Endothelial cell of umbilical vein (primary cell): ENCODE data around the gene CENPL. TPM values are rescaled to one million over a fixed set of nuclear protein-coding genes. Genes with fewer than 3 reads are reported as not detected.

Experiments used
- BruUV-seq: library from RNA; stranded (reverse); fragments of 400-500 nt; replicated peaks from 2 replicates; lab custom pipeline; 2021; lab: Mats Ljungman, UMichigan
- CTCF ChIA-PET: fragments of 300-600, 350-600 bp; sonication (Branson Sonifier 250); formaldehyde crosslinking; loops from one replicate; lab custom pipeline; 2021; ENCODE audit warnings: antibody characterized with exemption, inconsistent platforms; lab: Charles Lee
- POLR2A ChIA-PET: fragments of 300-600, 350-600 bp; sonication (Branson Sonifier 250); formaldehyde crosslinking; loops from one replicate; lab custom pipeline; 2021; ENCODE audit warnings: antibody characterized with exemption, inconsistent platforms; lab: Charles Lee
- DNase-seq: peaks from one replicate; pipeline ENCODE4 v3.0.0-alpha.2; 2011; ENCODE audit warnings: low read depth, low spot score
- FAIRE-seq: peaks from 2 replicates; lab custom pipeline; 2011; peaks lifted over from hg19 to GRCh38; lab: Jason Lieb, UNC
- H2AFZ ChIP-seq: 2 replicates; pipeline ENCODE4 v1.6.0; 2012; ENCODE audit warnings: low read depth, low read length, control low read depth, inconsistent platforms
- H3K27ac ChIP-seq: 2 replicates; pipeline ENCODE4 v1.5.1; 2011; ENCODE audit warnings: low read depth, mild to moderate bottlenecking, control low read depth, low read length, moderate library complexity; ENCODE audit not compliant: insufficient read depth
- H3K27me3 ChIP-seq, 2 experiments: 2 replicates each; pipeline versions ENCODE4 v1.6.0 to v1.6.1; 2011; ENCODE audit warnings: low read length in 2 of 2, mixed read lengths in 1 of 2; ENCODE audit not compliant: control insufficient read depth in 2 of 2, insufficient read depth in 2 of 2
- H3K36me3 ChIP-seq, 2 experiments: 2 replicates in 1 of 2; 3 replicates in 1 of 2; pipeline ENCODE4 v1.5.1; 2011; ENCODE audit warnings: low read length in 2 of 2, mild to moderate bottlenecking in 1 of 2, moderate library complexity in 1 of 2; ENCODE audit not compliant: control insufficient read depth in 2 of 2, insufficient read depth in 2 of 2; ENCODE audit errors: extremely low read depth in 1 of 2
- H3K4me1 ChIP-seq: 3 replicates; pipeline ENCODE4 v1.5.1; 2011; ENCODE audit warnings: mild to moderate bottlenecking, low read length; ENCODE audit not compliant: control insufficient read depth, insufficient read depth; ENCODE audit errors: extremely low read depth
- H3K4me2 ChIP-seq: 2 replicates; pipeline ENCODE4 v1.6.1; 2011; ENCODE audit warnings: low read length, control low read depth, mixed read lengths; ENCODE audit not compliant: insufficient read depth
- H3K4me3 ChIP-seq, 3 experiments: fragments of 200-600 bp in 1 of 3; sonication (generic), shearing (Covaris generic) in 1 of 3; replicated peaks in 1 of 3; 2 replicates each; pipeline ENCODE4 v1.5.1; 2011 to 2016; ENCODE audit warnings: control low read depth in 3 of 3, low read length in 3 of 3, mild to moderate bottlenecking in 2 of 3, inconsistent platforms in 1 of 3, low read depth in 1 of 3, moderate library complexity in 1 of 3; ENCODE audit not compliant: insufficient read depth in 1 of 3
- H3K79me2 ChIP-seq: 2 replicates; pipeline ENCODE4 v1.6.0; 2012; ENCODE audit warnings: low read length, inconsistent platforms; ENCODE audit not compliant: control insufficient read depth, insufficient read depth
- H3K9ac ChIP-seq: replicated peaks from 2 replicates; pipeline ENCODE3; 2011; ENCODE audit warnings: low read length, control low read depth; ENCODE audit not compliant: insufficient read depth; ENCODE audit errors: extremely low read depth
- H3K9me1 ChIP-seq: replicated peaks from 3 replicates; pipeline ENCODE4 v1.6.0; 2011; ENCODE audit warnings: mild to moderate bottlenecking, low read length; ENCODE audit not compliant: control insufficient read depth, insufficient read depth; ENCODE audit errors: extremely low read depth
- H3K9me3 ChIP-seq: replicated peaks from 2 replicates; pipeline ENCODE4 v1.5.1; 2012; ENCODE audit warnings: low read length, inconsistent platforms; ENCODE audit not compliant: control insufficient read depth, insufficient read depth
- H4K20me1 ChIP-seq: replicated peaks from 2 replicates; pipeline ENCODE3; 2011; ENCODE audit warnings: mild to moderate bottlenecking, low read length; ENCODE audit not compliant: control insufficient read depth, insufficient read depth; ENCODE audit errors: extremely low read depth
- EZH2 ChIP-seq: IDR thresholded peaks from 2 replicates; pipeline ENCODE4 v1.6.1; 2012; ENCODE audit warnings: borderline replicate concordance, low read depth, mild to moderate bottlenecking, moderate library complexity, low read length, inconsistent platforms; ENCODE audit not compliant: severe bottlenecking
- JUN ChIP-seq: IDR thresholded peaks from 2 replicates; pipeline ENCODE4 v1.6.1; 2011; ENCODE audit warnings: borderline replicate concordance, low read depth; ENCODE audit not compliant: insufficient read length, insufficient read depth
- MYC ChIP-seq: IDR thresholded peaks from one replicate; pipeline ENCODE4 v1.6.1; 2011; ENCODE audit warnings: mild to moderate bottlenecking, low read depth, low read length
- POLR2A ChIP-seq: IDR thresholded peaks from 2 replicates; pipeline ENCODE4 v1.6.1; 2012; ENCODE audit warnings: low read depth, mild to moderate bottlenecking, control low read depth, low read length
- dilution Hi-C: fragments of 300-500 bp; cut with MboI; formaldehyde crosslinking; loops from one replicate; pipeline ENCODE4 v1.15.0; 2019; ENCODE audit warnings: low sequenced_read_pairs; ENCODE audit not compliant: extremely low pct_ligation_motif_present
- intact Hi-C: fragments of 100-400 bp; cut with micrococcal nuclease; formaldehyde crosslinking; loops from one replicate; pipeline ENCODE4 v1.10.0; 2022
- polyA plus RNA-seq, 4 experiments: library from polyadenylated mRNA; depleted of rRNA in 3 of 4; stranded (reverse) in 3 of 4; unstranded in 1 of 4; fragments of >200 nt; gene quantifications; 2 replicates each; pipeline versions ENCODE4 v1.2.1 to v1.2.3, GENCODE V29; 2011 to 2012; ENCODE audit warnings: missing spikeins in 1 of 4
- total RNA-seq: library from RNA; stranded (reverse); gene quantifications from 2 replicates; pipeline ENCODE4 v1.2.3, GENCODE V29; 2021
- TF ChIP-seq, protein P1 (sequence below): IDR thresholded peaks from 2 replicates; pipeline ENCODE4 v1.6.1; 2011; ENCODE audit not compliant: insufficient read depth, insufficient read length
- TF ChIP-seq, protein P2 (sequence below), 2 donors: IDR thresholded peaks; 1 replicate in 1 of 2; 2 replicates in 1 of 2; pipeline ENCODE4 v1.5.1; 2011; ENCODE audit warnings: low read length in 2 of 2, mild to moderate bottlenecking in 2 of 2, moderate library complexity in 2 of 2, control low read depth in 1 of 2, inconsistent platforms in 1 of 2, low read depth in 1 of 2; ENCODE audit not compliant: insufficient read depth in 1 of 2; ENCODE audit errors: extremely low read depth in 1 of 2

The CENPL gene
- total and polyA plus RNA-seq, 2 donors (not counting 3 experiments of a cell fraction or from before 2014, with no cell fraction given), result 5.9 to 20.8 TPM

- Histone ChIP-seq H3K79me2 (peaks cover 37% of the 10 kb centered on the region), H3K4me2 (peak overlapping the region; percentile 95), H4K20me1 (peaks cover 8% of the 10 kb centered on the region), H3K36me3 (peaks cover 18 to 40% of the 10 kb centered on the region in 2 experiments), H3K27ac (peak overlapping the region; percentile 10), H3K27me3 (no peaks in the 10 kb centered on the region), H3K9me3 (no peaks in the 10 kb centered on the region), H3K9me1 (no peaks in the 10 kb centered on the region), H3K4me3 (no peak overlapping the region), H3K4me1 (peaks cover 19% of the 10 kb centered on the region), H3K9ac (no peak overlapping the region), H2AFZ (no peak overlapping the region)
- dilution Hi-C loops (no loop called here), intact Hi-C loops (no loop called here)
- no TSS peak for BruUV-seq
- no peak for DNase-seq
- CTCF ChIA-PET, result interaction anchor here (1.0 kb wide), 1 partner anchor 434 kb away, joined by 3 read pairs; no protein-coding TSS in a partner anchor
- TF ChIP-seq EZH2 (no peak), JUN (no peak), MYC (no peak), POLR2A (peak; percentile 83)
- TF ChIP-seq, protein P1, sequence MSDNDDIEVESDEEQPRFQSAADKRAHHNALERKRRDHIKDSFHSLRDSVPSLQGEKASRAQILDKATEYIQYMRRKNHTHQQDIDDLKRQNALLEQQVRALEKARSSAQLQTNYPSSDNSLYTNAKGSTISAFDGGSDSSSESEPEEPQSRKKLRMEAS, result no peak
- TF ChIP-seq, protein P2, sequence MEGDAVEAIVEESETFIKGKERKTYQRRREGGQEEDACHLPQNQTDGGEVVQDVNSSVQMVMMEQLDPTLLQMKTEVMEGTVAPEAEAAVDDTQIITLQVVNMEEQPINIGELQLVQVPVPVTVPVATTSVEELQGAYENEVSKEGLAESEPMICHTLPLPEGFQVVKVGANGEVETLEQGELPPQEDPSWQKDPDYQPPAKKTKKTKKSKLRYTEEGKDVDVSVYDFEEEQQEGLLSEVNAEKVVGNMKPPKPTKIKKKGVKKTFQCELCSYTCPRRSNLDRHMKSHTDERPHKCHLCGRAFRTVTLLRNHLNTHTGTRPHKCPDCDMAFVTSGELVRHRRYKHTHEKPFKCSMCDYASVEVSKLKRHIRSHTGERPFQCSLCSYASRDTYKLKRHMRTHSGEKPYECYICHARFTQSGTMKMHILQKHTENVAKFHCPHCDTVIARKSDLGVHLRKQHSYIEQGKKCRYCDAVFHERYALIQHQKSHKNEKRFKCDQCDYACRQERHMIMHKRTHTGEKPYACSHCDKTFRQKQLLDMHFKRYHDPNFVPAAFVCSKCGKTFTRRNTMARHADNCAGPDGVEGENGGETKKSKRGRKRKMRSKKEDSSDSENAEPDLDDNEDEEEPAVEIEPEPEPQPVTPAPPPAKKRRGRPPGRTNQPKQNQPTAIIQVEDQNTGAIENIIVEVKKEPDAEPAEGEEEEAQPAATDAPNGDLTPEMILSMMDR (IDR thresholded peaks at IDR 0.05; ENCODE audit: extremely low read depth in 1 of 2, insufficient read depth in 1 of 2, low read depth in 1 of 2, low read length in 2 of 2), result no peak
- no peak for FAIRE-seq
- POLR2A ChIA-PET, result interaction anchor here (1.4 to 1.6 kb wide), 2 partner anchors 12 to 159 kb away, joined by 4 read pairs; partner anchors contain the start of gene RC3H1
These were observed 38.8 kb upstream of the CENPL start for GRCh38 chr1:173863224-173864161.
